Measurements from ENCODE around the gene PSD2.

Gene PSD2

GRCh38 chr5:139797335-139797734, 1.7 kb downstream of the PSD2 start:
- Histone ChIP-seq H3K36me3 (ENCODE audit: control insufficient read depth, low read length) (no peaks in the 10 kb centered on the region), H3K4me3 (ENCODE audit: low read length) (no peak overlapping the region), H3F3A (ENCODE audit: control insufficient read depth, insufficient read depth) (no peaks in the 10 kb centered on the region), H3K27ac (ENCODE audit: low read depth, low read length) (no peak overlapping the region), H3K4me1 (ENCODE audit: control insufficient read depth, low read length) (no peaks in the 10 kb centered on the region), H3K79me2 (ENCODE audit: control insufficient read depth, low read length) (no peaks in the 10 kb centered on the region), H3K27me3 (ENCODE audit: control insufficient read depth, low read length) (peaks cover 33% of the 10 kb centered on the region), H3K9me2 (replicated peaks; ENCODE audit: control insufficient read depth, low read length) (no peaks in the 10 kb centered on the region), H4K20me1 (ENCODE audit: control insufficient read depth, insufficient read depth, low read depth, low read length) (no peaks in the 10 kb centered on the region), H3K4me2 (ENCODE audit: low read length) (no peak overlapping the region), H3K9me3 (ENCODE audit: control insufficient read depth, insufficient read depth, low read length) (no peaks in the 10 kb centered on the region)
- TF ChIP-seq CTCF (IDR thresholded peaks at IDR 0.05; ENCODE audit: low read depth, low read length, poor library complexity, severe bottlenecking) = no peak
- TF ChIP-seq EZH2phosphoT487 (IDR thresholded peaks at IDR 0.05; ENCODE audit: borderline replicate concordance, low read length) = no peak

DNA sequence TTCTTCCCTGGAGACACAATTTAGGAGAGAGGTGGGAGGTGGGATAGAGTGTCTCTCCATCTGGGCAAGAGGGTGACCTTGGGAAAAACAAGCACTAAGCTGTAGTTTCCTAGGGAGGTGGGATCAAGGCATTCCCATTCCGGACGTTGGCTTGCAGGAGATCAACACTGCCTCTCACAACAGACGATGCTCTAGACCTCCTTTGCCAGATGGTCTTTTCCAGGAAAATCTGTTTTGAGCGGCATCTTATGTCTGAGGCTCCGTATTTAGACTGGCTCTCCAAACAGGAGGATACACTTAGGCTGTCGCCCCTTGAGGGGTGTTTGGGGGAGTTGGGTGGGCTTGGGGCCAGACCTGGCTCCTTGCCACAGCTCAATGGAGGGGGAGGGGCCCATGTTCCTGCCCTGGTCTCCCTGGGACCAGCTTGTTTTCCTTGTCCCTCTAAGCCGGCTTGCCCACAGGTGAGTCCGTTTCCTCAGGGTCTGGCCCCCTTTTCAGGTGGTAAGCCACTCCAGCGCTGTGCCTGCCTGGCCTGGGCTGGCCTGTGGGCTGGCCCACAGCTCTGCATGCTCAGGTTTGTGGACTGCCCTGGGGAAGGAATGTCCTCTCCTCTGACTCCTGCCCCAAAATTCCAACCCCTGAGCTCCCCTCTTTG, 2.4 kb downstream of the PSD2 start:
- H3K9me3 ChIP-seq (ENCODE audit: control insufficient read depth, insufficient read depth, low read length) = no peaks in the 10 kb centered on the region
- H3F3A ChIP-seq (ENCODE audit: control insufficient read depth, insufficient read depth) = no peaks in the 10 kb centered on the region
- H3K79me2 ChIP-seq (ENCODE audit: control insufficient read depth, low read length) = no peaks in the 10 kb centered on the region
- no peak overlapping the region for H3K4me2 ChIP-seq (ENCODE audit: low read length)
- H3K27ac ChIP-seq (ENCODE audit: low read depth, low read length) = no peak overlapping the region
- H4K20me1 ChIP-seq (ENCODE audit: control insufficient read depth, insufficient read depth, low read depth, low read length) = no peaks in the 10 kb centered on the region
- H3K36me3 ChIP-seq (ENCODE audit: control insufficient read depth, low read length) = no peaks in the 10 kb centered on the region
- no peak for TF ChIP-seq EZH2phosphoT487 (IDR thresholded peaks at IDR 0.05; ENCODE audit: borderline replicate concordance, low read length)
- TF ChIP-seq CTCF (IDR thresholded peaks at IDR 0.05; ENCODE audit: low read depth, low read length, poor library complexity, severe bottlenecking) = no peak
- peaks cover 36% of the 10 kb centered on the region for H3K27me3 ChIP-seq (ENCODE audit: control insufficient read depth, low read length)
- no peak overlapping the region for H3K4me3 ChIP-seq (ENCODE audit: low read length)
- no peaks in the 10 kb centered on the region for H3K4me1 ChIP-seq (ENCODE audit: control insufficient read depth, low read length)
- H3K9me2 ChIP-seq (replicated peaks; ENCODE audit: control insufficient read depth, low read length) = no peaks in the 10 kb centered on the region

DNA sequence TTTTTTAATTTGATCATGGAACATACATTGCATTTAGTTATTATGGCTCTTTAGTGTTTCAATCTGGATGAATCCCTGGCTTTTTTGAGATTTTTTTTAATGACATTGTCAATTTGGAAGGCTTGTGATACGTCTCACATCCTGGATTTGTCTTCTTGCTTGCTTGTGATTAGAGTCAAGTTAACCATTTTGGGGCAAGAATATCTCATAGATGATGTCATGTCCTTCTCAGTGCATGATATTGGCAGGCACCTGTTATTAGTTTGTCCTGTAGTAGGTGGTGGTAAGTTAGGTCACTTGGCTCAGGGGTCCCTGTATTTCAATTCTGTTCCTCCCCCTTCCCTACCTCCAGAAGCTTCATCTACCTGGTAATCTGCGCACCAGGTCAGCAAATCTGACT, 3.3 kb downstream of the PSD2 start:
- Histone ChIP-seq H3K27me3 (ENCODE audit: control insufficient read depth, low read length) (peaks cover 36% of the 10 kb centered on the region), H3K4me3 (ENCODE audit: low read length) (no peak overlapping the region)

DNA sequence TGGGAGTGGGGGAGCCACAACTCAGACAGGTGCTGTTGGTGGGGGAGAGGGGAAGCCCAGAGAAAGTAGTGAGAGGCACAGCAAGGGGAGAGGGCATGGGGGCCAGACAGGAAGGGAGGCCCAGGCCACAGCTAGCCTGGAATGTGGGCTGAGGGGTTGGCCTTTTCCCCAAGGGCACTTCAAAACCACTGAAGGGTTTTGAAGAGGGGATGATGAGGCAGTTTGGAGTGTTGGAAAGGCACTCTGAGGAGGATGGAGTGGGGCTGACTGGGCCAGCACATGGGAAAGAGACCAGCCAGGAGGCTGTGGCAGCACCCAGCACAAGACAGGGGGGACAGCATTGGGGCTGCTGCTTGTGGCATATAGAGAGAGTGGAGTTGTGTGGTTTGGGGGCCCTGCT, 3.8 kb downstream of the PSD2 start:
- Histone ChIP-seq H3F3A (ENCODE audit: control insufficient read depth, insufficient read depth) (no peaks in the 10 kb centered on the region), H3K9me2 (replicated peaks; ENCODE audit: control insufficient read depth, low read length) (no peaks in the 10 kb centered on the region), H3K27ac (ENCODE audit: low read depth, low read length) (no peak overlapping the region), H3K79me2 (ENCODE audit: control insufficient read depth, low read length) (no peaks in the 10 kb centered on the region), H3K4me1 (ENCODE audit: control insufficient read depth, low read length) (no peaks in the 10 kb centered on the region), H3K36me3 (ENCODE audit: control insufficient read depth, low read length) (no peaks in the 10 kb centered on the region), H3K4me3 (ENCODE audit: low read length) (no peak overlapping the region), H3K9me3 (ENCODE audit: control insufficient read depth, insufficient read depth, low read length) (no peaks in the 10 kb centered on the region), H3K4me2 (ENCODE audit: low read length) (no peak overlapping the region), H3K27me3 (ENCODE audit: control insufficient read depth, low read length) (peaks cover 36% of the 10 kb centered on the region), H4K20me1 (ENCODE audit: control insufficient read depth, insufficient read depth, low read depth, low read length) (no peaks in the 10 kb centered on the region)
- TF ChIP-seq EZH2phosphoT487 (IDR thresholded peaks at IDR 0.05; ENCODE audit: borderline replicate concordance, low read length) (no peak), CTCF (IDR thresholded peaks at IDR 0.05; ENCODE audit: low read depth, low read length, poor library complexity, severe bottlenecking) (no peak)

More for the DNA sequence above, 3.3 kb downstream of the PSD2 start:
- Histone ChIP-seq H3F3A (ENCODE audit: control insufficient read depth, insufficient read depth) (no peaks in the 10 kb centered on the region), H3K9me2 (replicated peaks; ENCODE audit: control insufficient read depth, low read length) (no peaks in the 10 kb centered on the region), H3K9me3 (ENCODE audit: control insufficient read depth, insufficient read depth, low read length) (no peaks in the 10 kb centered on the region), H3K79me2 (ENCODE audit: control insufficient read depth, low read length) (no peaks in the 10 kb centered on the region), H3K36me3 (ENCODE audit: control insufficient read depth, low read length) (no peaks in the 10 kb centered on the region), H3K27ac (ENCODE audit: low read depth, low read length) (no peak overlapping the region), H3K4me2 (ENCODE audit: low read length) (no peak overlapping the region), H3K4me1 (ENCODE audit: control insufficient read depth, low read length) (no peaks in the 10 kb centered on the region), H4K20me1 (ENCODE audit: control insufficient read depth, insufficient read depth, low read depth, low read length) (no peaks in the 10 kb centered on the region)
- TF ChIP-seq EZH2phosphoT487 (IDR thresholded peaks at IDR 0.05; ENCODE audit: borderline replicate concordance, low read length) = no peak
